Type B pancreatic cell (in vitro differentiated cells): Measurements from ENCODE around the gene TMEM120B. TPM values are rescaled to one million over a fixed set of nuclear protein-coding genes. Genes with fewer than 3 reads are reported as not detected.

Source experiments
- DNase-seq: peaks from one replicate; pipeline ENCODE4 v3.0.0; 2021; ENCODE audit warnings: mixed read lengths; ENCODE audit not compliant: unreplicated experiment; ENCODE audit errors: extremely low spot score
- H3K27ac Mint-ChIP-seq: 2 replicates; pipeline ENCODE4 v1.8.0; 2021; ENCODE audit warnings: mild to moderate bottlenecking, mixed read lengths
- H3K27me3 Mint-ChIP-seq: 2 replicates; pipeline ENCODE4 v1.8.0; 2021; ENCODE audit warnings: mixed read lengths
- H3K36me3 Mint-ChIP-seq: 2 replicates; pipeline ENCODE4 v1.8.0; 2021; ENCODE audit warnings: mixed read lengths
- H3K4me1 Mint-ChIP-seq: one replicate; pipeline ENCODE4 v1.8.0; 2021; ENCODE audit warnings: mixed read lengths; ENCODE audit not compliant: unreplicated experiment
- H3K4me3 Mint-ChIP-seq: 2 replicates; pipeline ENCODE4 v1.8.0; 2021; ENCODE audit warnings: mild to moderate bottlenecking, mixed read lengths
- H3K9me3 Mint-ChIP-seq: 2 replicates; pipeline ENCODE4 v1.8.0; 2021; ENCODE audit warnings: mixed read lengths
- total RNA-seq: library from RNA; stranded (reverse); gene quantifications from 2 replicates; pipeline ENCODE4 v1.2.1, GENCODE V29; 2021; ENCODE audit warnings: low replicate concordance
- TF ChIP-seq, protein P1 (sequence below): fragments of 200-600 bp; sonication (generic); conservative IDR thresholded peaks from 2 replicates; pipeline ENCODE4 v1.5.0; 2021; ENCODE audit warnings: antibody characterized with exemption, mild to moderate bottlenecking

TMEM120B gene
- total RNA-seq, 1 donor from 2014 or later, result 14.0 TPM

GRCh38 chr12:121793838-121794533 lies 81.4 kb downstream of the TMEM120B start:
- H3K9me3 Mint-ChIP-seq, result no peaks in the 10 kb centered on the region

GRCh38 chr12:121794534-121795033 lies 82.0 kb downstream of the TMEM120B start:
- DNase-seq, result no peak
- TF ChIP-seq, protein P1, sequence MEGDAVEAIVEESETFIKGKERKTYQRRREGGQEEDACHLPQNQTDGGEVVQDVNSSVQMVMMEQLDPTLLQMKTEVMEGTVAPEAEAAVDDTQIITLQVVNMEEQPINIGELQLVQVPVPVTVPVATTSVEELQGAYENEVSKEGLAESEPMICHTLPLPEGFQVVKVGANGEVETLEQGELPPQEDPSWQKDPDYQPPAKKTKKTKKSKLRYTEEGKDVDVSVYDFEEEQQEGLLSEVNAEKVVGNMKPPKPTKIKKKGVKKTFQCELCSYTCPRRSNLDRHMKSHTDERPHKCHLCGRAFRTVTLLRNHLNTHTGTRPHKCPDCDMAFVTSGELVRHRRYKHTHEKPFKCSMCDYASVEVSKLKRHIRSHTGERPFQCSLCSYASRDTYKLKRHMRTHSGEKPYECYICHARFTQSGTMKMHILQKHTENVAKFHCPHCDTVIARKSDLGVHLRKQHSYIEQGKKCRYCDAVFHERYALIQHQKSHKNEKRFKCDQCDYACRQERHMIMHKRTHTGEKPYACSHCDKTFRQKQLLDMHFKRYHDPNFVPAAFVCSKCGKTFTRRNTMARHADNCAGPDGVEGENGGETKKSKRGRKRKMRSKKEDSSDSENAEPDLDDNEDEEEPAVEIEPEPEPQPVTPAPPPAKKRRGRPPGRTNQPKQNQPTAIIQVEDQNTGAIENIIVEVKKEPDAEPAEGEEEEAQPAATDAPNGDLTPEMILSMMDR, result no peak
- peaks cover 50% of the 10 kb centered on the region for H3K4me1 Mint-ChIP-seq
- peak overlapping the region; percentile 99 for H3K27ac Mint-ChIP-seq
- H3K9me3 Mint-ChIP-seq, result no peaks in the 10 kb centered on the region
- peak overlapping the region; percentile 88 for H3K4me3 Mint-ChIP-seq
- peaks cover 3% of the 10 kb centered on the region for H3K27me3 Mint-ChIP-seq
- H3K36me3 Mint-ChIP-seq, result peaks cover 9% of the 10 kb centered on the region

More at GRCh38 chr12:121793838-121794533, 81.4 kb downstream of the TMEM120B start:
- peak; percentile 96 for DNase-seq
- Mint-ChIP-seq H3K27me3 (peaks cover 3% of the 10 kb centered on the region), H3K4me3 (peak overlapping the region; percentile 88), H3K4me1 (peaks cover 46% of the 10 kb centered on the region), H3K27ac (peak overlapping the region; percentile 99), H3K36me3 (peaks cover 5% of the 10 kb centered on the region)
- TF ChIP-seq, protein P1, result peak; percentile 99

- Mint-ChIP-seq H3K4me3 (peak overlapping the region; percentile 88), H3K9me3 (no peaks in the 10 kb centered on the region), H3K36me3 (peaks cover 9% of the 10 kb centered on the region), H3K27ac (peak overlapping the region; percentile 99), H3K27me3 (peaks cover 3% of the 10 kb centered on the region), H3K4me1 (peaks cover 43% of the 10 kb centered on the region)
- peak; percentile 90 for DNase-seq
- TF ChIP-seq, protein P1, result peak; percentile 93
These were observed 82.7 kb downstream of the TMEM120B start for GRCh38 chr12:121795034-121795968.

- TF ChIP-seq, protein P1, result peak; percentile 43
- DNase-seq, result no peak
- Mint-ChIP-seq H3K9me3 (no peaks in the 10 kb centered on the region), H3K27ac (peak overlapping the region; percentile 96), H3K4me3 (peak overlapping the region; percentile 92), H3K27me3 (peaks cover 3% of the 10 kb centered on the region), H3K36me3 (peaks cover 18% of the 10 kb centered on the region), H3K4me1 (peaks cover 40% of the 10 kb centered on the region)
These were observed 84.6 kb downstream of the TMEM120B start for GRCh38 chr12:121796855-121797751.
